Measurements from ENCODE around the gene KLHL26.

Gene KLHL26

DNA sequence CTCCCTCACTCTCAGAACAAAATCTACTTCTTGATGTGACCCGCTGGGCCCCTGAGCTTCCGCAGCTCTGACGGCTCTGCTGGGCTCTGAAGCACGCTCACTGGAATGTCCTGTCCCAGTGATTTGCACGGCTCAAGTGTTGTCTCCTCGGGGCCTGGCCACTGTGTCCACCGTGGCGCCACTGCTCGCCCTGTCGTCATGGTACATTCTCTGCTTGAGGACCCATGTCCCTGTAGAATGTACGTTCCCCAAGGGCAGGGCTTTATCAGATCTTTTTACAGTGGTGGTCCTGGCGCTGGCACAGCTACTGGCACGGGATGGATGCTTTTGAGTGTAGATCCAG, 12.1 kb downstream of the KLHL26 start:
- no peak for DNase-seq (ENCODE audit: low read depth)

DNA sequence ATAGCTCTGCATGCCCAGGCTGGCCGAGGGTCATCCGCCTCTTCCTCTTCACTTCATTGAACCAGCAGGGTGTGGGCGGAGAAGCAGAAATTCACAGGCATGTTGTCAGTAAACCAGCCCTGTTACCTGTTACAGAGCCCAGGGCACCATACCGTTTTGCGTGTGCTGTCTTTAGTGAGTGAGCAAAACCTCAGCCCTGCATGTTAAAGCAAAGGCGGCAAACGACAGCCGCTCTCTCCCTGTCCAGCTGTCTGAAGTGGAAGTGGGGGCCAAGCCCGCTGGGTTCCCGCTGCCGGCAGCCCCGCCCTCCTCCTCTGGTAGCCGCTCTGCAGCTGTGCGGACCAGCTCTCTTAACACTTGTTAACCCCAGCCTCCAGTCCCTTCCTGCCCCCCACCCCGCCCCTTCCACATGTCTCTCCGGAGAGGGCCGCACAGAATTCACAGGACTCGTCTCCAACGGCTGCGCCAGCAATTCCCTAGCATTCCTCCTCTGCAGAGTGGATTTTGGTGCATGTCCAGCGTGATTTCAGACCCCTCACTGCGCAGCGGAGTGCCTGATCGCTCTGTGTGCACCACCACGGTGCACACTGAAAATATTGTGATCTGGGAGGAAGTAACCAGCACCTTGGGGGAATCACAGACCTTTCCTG, 12.7 kb downstream of the KLHL26 start:
- DNase-seq (ENCODE audit: low read depth), result no peak

GRCh38 chr19:18650021-18650390, 13.2 kb downstream of the KLHL26 start:
- DNase-seq (ENCODE audit: low read depth), result no peak

DNA sequence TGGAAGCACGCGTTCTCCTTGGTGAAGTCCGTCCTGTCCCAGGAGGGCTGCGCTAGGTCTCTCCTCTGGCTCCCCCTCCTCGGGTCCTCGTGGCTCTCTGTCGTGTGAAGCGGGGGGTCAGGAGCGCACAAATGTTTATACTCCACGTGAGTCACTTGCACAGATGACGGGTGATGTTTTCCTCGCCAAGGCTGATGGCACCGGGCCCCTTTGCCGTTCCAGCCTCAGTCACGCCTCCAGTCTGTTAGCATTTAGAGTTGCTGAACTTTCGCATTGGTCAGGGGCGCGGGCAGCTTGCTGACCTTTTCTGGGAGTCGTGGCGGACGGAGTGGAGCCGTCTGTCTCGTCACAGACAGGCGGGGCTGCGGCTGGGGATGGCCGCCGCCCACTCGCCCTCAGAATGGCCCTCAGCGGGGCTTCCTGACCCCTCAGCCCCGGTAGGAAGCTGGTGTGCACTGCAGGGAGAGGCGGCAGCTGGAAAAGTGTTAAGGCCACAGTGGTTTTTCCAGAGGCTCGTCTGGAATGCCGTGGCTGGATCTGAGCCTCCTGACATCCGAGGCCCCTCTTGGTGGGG, 13.7 kb downstream of the KLHL26 start:
- DNase-seq (ENCODE audit: low read depth), result no peak

GRCh38 chr19:18651300-18651699, 14.5 kb downstream of the KLHL26 start:
- DNase-seq (ENCODE audit: low read depth), result no peak

- no peak for DNase-seq (ENCODE audit: low read depth)
Measured at GRCh38 chr19:18651733-18652132, 14.9 kb downstream of the KLHL26 start.

GRCh38 chr19:18653853-18654252, 17.0 kb downstream of the KLHL26 start:
- DNase-seq (ENCODE audit: low read depth), result no peak

DNA sequence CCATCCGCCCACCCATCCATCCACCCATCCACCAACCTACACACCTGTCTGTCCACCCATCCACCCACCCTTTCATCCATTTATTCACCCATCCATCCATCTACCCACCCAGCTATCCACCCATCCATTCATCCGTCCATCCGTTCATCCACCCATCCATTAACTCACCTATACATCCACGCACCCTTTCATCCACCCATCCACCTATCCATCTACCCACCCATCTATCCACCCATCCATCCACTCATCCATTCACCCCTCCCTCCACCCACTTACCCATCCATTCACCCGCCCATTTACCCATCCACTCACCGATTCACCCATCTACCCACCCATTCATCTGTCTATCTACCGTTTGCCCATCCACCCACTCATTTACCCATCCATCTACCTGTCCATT, 17.6 kb downstream of the KLHL26 start:
- no peak for DNase-seq (ENCODE audit: low read depth)

GRCh38 chr19:18655173-18655844, 18.5 kb downstream of the KLHL26 start:
- DNase-seq (ENCODE audit: low read depth), result no peak

DNA sequence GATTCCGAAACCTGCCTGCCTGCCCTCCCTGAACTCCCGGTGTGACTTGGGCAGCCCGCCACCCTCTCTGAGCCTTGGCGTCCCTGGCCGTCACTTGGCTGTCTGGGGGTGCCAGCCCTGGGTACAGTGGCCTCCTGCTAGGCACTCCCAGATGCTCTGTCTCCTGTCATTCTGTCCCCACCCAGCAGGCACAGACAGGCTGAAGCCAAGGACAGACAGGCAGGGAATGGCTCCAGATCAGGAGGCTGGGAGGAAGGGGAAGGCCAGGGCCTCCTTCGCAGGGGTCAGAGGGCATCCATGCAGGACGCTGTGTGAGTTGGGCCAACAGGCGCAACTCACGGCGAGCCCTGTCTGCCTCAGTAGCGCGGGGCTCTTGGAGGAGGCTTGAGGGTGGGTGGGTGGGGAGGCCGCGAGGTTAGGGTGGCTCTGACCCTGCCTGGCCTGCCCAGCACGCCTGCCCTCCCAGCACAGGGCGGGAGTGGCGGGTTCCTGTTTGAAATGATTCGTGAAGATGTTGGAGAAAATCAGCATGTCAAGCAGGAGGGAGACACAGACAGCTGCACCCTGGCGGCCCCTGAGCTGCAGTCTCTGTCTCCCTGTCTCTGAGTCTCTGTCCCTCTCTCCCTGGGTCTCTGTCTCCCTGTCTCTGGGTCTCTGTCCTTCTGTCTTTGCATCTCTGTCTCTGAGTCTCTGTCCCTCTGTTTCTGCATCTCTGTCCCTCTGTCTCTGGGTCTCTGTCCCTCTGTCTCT, 19.7 kb downstream of the KLHL26 start:
- no peak for DNase-seq (ENCODE audit: low read depth)

DNA sequence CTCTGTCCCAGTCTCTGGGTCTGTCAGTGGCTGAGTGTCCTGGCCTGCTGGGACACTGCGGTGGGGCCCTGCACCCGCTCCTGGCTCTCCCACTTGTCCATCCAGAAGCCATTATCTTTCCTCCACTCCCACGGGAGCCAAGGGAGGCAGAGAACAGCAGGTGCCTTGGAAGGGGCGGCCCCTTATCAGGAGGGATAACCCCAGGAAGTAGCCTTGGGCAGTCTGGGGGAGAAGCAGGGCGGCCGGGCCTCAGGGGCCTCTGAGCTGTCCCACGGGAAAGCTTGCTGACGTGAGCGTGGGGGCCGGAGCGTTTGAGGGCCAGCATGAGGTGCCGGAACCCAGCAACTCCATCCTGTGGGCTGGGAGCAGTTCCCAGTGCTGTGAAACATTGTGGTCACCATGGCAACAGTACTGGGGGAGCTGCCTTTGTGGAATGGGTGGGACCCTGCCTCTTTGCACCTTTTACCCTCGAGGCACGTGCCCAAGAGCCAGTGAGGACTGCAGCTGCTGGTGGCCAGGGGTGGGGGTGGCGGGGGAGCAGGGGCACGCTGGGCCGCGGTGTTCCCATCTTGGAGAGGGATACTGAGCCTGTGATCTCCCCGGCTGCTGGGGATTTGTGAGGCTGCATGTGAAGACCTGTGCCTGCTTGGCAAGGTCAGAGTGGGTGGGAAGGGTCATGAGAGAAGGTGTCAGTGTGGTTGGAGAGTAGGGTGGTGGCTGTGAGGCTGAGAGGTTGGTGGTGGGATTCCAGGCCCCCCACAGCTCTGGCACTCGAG, 20.9 kb downstream of the KLHL26 start:
- peak; percentile 54 for DNase-seq (ENCODE audit: low read depth)

- DNase-seq (ENCODE audit: low read depth), result no peak
Measured at GRCh38 chr19:18658366-18658855, 21.6 kb downstream of the KLHL26 start.

GRCh38 chr19:18659281-18660050, 22.6 kb downstream of the KLHL26 start:
- DNase-seq (ENCODE audit: low read depth), result no peak

GRCh38 chr19:18660051-18660910, 23.5 kb downstream of the KLHL26 start:
- no peak for DNase-seq (ENCODE audit: low read depth)

GRCh38 chr19:18660939-18661670, 24.3 kb downstream of the KLHL26 start:
- DNase-seq (ENCODE audit: low read depth), result no peak

DNA sequence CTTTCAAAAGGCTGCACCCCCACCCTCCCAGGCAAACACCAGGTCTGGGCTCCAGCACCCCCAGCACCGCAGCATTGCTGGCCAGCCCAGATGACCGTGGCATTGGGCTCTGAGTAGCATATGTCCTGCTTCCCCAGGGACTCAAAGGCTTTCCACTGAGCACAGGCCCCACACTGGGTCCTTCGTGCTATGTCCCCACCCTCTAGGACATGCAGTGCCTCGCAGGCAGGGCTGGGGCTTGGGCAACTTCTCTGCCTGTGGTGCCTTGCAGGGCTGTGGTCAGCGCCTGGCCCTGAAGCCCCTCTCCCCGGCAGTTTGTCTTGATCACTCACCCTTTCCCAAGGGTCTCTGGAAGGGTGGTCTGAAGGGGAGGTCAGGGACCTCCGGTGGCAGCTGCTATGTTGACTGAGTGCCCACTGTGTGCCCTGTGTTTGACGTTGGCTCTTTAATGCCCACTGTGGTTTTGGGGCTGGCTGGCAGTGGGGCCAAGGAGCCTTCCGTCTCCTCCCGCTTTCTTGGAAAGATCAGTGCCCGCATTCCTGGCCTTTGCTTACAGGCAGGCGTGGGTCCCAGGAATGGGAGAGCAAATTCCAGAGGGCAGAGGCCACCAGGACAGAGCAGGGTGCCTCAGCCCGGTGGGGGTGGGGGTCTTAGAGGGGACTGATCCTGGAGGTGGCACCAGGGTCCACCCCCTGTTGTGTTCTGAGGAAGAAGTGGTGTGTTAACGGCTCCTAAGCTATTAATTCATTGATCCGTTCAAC, 26.3 kb downstream of the KLHL26 start:
- DNase-seq (ENCODE audit: low read depth), result no peak

DNA sequence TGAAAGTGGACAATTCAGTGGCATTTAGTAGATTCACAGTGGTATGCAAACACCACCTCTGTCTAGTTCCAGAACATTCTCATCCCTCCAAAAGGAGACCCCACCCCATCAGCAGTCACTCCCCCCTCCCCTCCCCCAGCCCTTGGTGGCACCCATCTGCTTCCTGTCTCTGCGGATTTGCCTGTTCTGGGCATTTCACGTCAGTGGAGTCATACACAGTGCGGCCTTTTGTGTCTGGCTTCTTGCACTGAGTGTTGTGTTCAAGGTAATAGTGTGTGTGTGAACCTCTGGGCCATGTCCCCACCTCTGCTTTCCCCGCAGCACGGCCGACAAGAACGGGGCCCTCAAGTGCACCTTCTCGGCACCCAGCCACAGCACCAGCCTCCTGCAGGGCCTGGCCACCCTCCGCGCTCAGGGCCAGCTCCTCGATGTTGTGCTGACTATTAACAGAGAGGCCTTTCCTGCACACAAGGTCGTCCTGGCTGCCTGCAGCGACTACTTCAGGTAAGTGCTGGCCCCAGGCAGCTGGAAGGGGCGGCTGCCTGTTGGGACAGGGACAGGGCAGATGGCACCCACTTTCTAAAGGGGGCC, 27.2 kb downstream of the KLHL26 start:
- no peak for DNase-seq (ENCODE audit: low read depth)

GRCh38 chr19:18665771-18666202, 29.0 kb downstream of the KLHL26 start:
- DNase-seq (ENCODE audit: low read depth), result no peak
